ENCODE results near the gene FAM9A.
"Not testable (repeated sequence)": the region's sequence is repeated elsewhere in the genome, so short reads cannot be mapped to it uniquely, and the experiment has no call there.

The FAM9A gene

GRCh38 chrX:8805974-8806373 is 4.8 kb upstream of the FAM9A start:
- in situ Hi-C loops (cut with MboI; ENCODE audit: low sequenced_read_pairs) = loop anchor here (25.0 kb wide), 1 partner anchor 906 kb away; no protein-coding TSS in a partner anchor

- in situ Hi-C loops (cut with MboI; ENCODE audit: low sequenced_read_pairs) = loop anchor here (25.0 kb wide), 1 partner anchor 907 kb away; no protein-coding TSS in a partner anchor
Observed at GRCh38 chrX:8805046-8805445, 3.9 kb upstream of the FAM9A start.

GRCh38 chrX:8803326-8803725 is 2.1 kb upstream of the FAM9A start:
- in situ Hi-C loops (cut with MboI; ENCODE audit: low sequenced_read_pairs) = loop anchor here (25.0 kb wide), 1 partner anchor 909 kb away; no protein-coding TSS in a partner anchor

DNA sequence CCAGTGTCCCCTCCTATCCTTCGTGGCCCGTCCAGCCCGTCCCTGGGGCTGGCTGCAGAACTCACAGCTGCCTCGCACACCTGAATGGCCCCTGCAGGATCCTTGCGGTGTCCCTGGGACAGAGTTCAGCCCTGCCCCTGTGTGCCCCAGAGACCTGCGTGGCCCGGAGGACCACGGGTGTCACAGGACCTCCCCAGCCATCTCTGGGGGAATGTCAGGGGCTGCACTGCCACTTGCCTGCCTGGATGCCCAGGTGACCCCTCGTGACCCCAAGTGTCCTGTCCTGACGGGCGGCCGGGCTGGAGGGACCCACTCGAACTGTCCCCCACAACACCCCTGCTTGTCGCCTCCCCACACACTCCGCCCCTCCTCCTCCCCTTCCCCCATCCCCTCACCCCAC is 832 bp downstream of the FAM9A start:
- in situ Hi-C loops (cut with MboI; ENCODE audit: low sequenced_read_pairs) = loop anchor here (25.0 kb wide), 1 partner anchor 912 kb away; no protein-coding TSS in a partner anchor

DNA sequence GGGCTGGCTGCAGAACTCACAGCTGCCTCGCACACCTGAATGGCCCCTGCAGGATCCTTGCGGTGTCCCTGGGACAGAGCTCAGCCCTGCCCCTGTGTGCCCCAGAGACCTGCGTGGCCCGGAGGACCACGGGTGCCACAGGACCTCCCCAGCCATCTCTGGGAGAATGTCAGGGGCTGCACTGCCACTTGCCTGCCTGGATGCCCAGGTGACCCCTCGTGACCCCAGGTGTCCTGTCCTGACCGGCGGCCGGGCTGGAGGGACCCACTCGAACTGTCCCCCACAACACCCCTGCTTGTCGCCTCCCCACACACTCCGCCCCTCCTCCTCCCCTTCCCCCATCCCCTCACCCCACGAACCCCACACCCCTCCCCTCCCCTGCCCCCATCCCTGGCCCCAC is 1.9 kb downstream of the FAM9A start:
- in situ Hi-C loops (cut with MboI; ENCODE audit: low sequenced_read_pairs) = not testable (repeated sequence)

GRCh38 chrX:8798702-8799101 is 2.5 kb downstream of the FAM9A start:
- in situ Hi-C loops (cut with MboI; ENCODE audit: low sequenced_read_pairs) = not testable (repeated sequence)

DNA sequence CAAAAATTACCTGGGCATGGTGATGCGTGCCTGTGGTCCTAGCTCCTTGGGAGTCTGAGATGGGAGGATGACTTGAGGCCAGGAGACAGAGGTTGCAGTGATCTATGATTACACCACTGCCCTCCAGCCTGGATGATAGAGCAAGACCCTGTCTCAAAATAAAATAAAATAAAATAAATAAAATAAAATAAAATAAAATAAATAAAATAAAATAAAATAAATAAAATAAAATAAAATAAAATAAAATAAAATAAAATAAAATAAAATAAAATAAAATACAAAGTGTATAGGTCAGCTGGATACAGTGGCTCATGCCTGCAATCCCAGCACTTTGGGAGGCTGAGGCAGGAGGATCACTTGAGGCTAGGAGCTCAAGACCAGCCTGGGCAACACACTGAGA is 14.1 kb downstream of the FAM9A start:
- in situ Hi-C loops (cut with MboI; ENCODE audit: low sequenced_read_pairs) = not testable (repeated sequence)

DNA sequence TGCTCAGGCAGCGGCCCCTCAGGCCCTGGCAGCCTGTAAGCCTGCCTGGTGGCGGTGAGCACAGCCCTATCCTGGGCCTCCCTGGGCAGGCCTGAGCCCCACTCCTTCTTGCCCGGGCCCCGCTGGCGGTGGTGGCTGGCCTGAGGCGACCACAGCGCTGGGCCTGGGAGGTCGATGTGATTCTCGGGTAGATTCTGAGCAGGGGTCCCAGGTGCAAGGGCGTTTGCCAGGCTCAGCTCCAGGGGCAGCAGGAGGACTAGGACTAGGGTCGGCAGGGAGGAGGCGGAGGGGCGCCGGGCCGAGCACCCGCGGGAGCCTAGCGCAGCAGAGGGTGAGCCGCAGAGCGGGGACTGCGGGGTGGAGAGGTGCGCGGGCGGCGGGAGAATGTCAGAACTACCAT is 17.0 kb downstream of the FAM9A start:
- in situ Hi-C loops (cut with MboI; ENCODE audit: low sequenced_read_pairs) = no loop called here

- in situ Hi-C loops (cut with MboI; ENCODE audit: low sequenced_read_pairs) = no loop called here
Observed at GRCh38 chrX:8783714-8784098, 17.5 kb downstream of the FAM9A start.

- in situ Hi-C loops (cut with MboI; ENCODE audit: low sequenced_read_pairs) = no loop called here
Observed at GRCh38 chrX:8783097-8783713, 18.0 kb downstream of the FAM9A start.

GRCh38 chrX:8782595-8782994 is 18.6 kb downstream of the FAM9A start:
- in situ Hi-C loops (cut with MboI; ENCODE audit: low sequenced_read_pairs) = no loop called here

DNA sequence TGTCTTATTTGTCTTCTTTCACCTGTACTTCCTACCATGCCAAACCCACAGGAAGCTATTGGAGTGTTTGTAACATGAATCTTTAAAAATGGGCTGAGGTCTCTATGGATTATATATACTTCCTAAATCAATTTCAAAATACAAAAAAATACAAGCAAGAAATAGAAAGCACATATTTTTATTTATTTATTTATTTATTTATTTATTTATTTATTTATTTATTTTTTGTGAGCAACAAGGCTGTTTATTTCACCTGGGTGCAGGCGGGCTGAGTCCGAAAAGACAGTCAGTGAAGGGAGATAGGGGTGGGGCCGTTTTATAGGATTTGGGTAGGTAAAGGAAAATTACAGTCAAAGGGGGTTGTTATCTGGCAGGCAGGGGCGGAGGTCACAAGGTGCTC is 19.3 kb downstream of the FAM9A start:
- in situ Hi-C loops (cut with MboI; ENCODE audit: low sequenced_read_pairs) = not testable (repeated sequence)

DNA sequence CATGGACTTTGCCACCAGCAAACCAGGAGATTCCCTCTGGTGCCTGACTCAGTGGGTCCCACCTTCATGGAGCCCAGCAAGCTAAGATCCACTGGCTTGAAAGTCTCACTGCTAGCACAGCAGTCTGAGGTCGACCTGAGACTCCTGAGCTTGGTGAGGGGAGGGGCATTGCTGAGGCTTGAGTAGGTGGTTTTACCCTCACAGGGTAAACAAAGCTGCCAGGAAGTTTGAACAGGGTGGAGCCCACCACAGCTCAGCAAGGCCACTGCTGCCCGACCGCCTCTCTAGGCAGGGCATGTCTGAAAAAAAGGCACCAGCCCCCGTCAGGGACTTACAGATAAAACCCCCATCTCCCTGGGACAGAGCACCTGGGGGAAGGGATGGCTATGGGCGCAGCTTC is 28.1 kb downstream of the FAM9A start:
- in situ Hi-C loops (cut with MboI; ENCODE audit: low sequenced_read_pairs) = no loop called here

DNA sequence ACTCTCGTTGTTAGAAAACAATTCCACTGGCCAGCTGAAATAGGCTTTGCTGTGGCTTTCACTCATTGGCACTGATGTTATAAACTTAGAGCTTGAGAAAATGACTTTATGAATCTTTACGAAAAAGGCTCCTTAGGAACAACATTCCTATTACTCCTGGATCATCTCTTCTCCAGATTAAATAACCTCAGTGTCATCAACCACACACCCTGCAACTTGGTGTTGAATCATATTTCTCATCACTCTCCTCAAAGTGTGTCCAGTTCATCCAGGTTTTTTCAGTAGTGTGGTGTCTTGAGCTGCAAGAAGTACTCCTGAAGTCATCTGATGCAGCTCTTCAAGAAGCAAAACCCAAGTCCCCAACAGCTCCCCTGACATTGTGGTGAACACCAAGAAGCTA is 41.2 kb downstream of the FAM9A start:
- in situ Hi-C loops (cut with MboI; ENCODE audit: low sequenced_read_pairs) = no loop called here

DNA sequence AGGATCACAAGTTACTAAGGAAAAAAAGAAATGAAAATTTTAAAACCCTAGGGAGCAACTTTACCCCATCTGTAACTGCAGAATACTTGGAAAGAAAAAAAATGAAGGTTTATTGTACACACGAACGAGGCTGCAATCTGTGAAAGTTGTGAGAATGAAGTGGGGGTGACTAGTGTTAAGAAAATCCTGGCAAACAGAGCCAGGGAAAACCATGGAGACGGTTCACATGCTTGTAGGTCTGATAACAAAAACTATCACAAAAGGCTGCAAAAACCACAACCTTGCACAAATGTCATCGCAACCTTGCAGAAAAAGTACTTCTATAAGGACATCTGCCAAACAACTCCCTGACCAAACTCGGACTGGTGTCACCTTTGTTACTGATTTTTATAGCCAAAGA is 42.5 kb downstream of the FAM9A start:
- in situ Hi-C loops (cut with MboI; ENCODE audit: low sequenced_read_pairs) = not testable (repeated sequence)

DNA sequence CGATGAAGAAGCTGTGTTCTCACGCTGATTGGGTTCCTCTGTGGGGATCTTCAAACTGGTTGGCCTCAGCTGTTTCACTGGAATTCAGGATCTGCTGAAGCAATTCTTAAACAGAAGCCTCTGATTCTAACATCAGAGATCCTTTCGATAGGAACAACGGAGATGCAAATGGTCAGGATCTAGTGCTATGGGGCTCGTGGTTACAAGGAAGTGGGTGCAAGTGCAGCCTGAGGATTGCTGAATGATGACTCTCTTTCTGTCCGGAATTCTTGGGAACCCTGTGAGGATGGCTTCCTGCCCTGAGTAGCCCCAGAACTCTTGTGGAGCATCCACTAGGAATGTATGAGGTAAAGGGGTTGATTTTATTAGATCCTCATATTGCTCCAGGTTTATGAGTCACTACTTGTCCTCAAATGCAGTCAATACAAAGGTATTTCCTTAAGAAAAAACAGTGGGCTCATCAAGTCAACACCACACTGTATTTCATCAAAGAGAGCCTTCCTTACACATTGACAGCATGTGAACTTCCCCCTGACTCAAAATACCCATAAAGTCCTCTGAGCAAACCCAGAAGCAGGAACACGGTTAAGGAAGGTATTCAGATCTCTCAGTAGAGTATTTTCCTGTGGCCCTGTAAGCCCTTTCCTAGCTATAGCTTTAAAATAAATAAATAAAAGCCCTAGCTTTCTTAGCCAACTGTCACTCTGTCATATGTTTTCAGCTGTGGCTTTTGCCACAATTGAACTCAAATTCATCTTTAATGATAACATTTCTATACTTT is 43.4 kb downstream of the FAM9A start:
- in situ Hi-C loops (cut with MboI; ENCODE audit: low sequenced_read_pairs) = not testable (repeated sequence)

DNA sequence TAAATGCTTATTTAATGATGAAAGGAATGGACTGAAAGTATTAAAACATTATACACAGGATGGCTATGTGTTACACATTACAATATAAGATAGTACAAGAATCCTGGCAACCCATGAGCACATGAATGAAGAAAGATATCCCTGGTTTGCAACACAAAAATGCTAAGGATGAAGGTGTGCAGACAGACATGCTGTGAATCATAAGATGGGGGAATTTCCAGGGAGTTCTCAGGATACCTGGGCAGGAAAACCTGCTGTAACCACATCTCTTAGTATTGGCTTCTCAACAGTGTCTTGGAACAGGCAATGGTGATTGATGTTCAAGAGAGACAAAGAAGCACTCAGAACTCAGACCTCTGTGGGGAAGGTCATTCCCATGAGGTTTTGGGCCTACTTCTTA is 45.4 kb downstream of the FAM9A start:
- in situ Hi-C loops (cut with MboI; ENCODE audit: low sequenced_read_pairs) = no loop called here

DNA sequence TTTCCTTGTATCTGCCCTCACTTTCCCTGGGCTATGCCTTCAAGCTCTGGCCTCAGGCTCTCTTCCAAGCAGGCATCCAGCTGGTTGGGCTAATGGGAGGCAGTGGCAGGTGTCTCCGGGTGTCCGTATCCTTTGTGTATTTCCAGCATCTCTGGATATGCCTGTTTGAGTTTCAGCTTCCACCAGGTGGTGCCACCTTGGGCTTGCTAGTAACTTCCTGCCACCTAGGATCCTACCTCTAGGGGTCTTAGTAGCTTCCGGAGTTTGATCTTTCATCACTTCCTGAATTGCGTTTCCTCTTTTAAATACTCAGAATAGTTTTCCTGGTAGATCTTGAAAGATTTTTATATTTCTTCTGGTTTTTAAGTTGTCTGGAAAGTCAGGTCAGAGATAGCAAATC is 46.1 kb downstream of the FAM9A start:
- in situ Hi-C loops (cut with MboI; ENCODE audit: low sequenced_read_pairs) = no loop called here

DNA sequence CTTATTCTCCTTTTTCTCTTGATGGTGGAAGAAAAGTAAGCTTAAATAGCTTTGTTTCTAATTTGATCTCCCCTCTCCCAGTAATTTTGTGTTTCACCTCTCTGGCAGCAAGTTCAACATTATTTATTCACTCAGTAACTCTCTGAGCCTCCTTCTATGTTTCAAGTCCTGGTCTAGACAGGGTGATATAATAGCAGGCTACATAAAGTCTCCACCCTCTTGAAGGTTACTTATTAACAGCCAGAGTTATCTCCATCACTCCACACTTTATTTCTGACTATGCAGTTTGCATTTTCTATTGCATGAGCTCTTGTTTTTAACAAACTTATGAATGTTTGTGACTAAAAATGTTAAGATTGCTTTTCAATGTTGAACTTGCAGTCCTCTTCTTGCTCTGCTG is 51.5 kb downstream of the FAM9A start:
- in situ Hi-C loops (cut with MboI; ENCODE audit: low sequenced_read_pairs) = loop anchor here (25.0 kb wide), 1 partner anchor 762 kb away; no protein-coding TSS in a partner anchor

- in situ Hi-C loops (cut with MboI; ENCODE audit: low sequenced_read_pairs) = loop anchor here (25.0 kb wide), 1 partner anchor 762 kb away; no protein-coding TSS in a partner anchor
Observed at GRCh38 chrX:8748855-8749254, 52.3 kb downstream of the FAM9A start.

DNA sequence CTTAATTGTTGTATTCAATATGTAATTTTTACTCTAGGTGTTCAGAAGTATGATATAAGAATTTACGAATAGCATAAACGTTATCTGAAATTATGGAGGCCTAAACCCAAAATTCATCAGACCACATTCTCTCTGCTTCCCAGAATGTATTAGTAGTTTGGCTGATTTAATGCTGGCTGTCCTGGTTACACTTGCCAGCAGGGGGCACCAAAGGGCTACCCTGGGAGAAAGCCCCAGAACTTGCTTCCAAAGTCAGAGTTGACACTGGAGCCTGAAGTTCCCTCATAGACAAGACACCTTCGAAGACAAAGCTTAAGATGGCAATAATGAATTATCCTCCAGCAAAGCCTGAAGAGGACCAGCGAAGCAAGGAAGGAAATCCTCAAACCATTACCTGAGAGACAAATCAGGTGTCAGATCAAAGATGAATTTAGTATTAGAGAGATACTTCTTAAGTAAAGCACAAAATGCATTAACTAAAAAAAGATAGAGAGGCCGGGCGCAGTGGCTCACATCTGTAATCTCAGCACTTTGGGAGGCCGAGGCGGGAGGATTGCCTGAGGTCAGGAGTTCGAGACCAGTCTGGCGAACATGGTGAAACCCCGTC is 58.0 kb downstream of the FAM9A start:
- in situ Hi-C loops (cut with MboI; ENCODE audit: low sequenced_read_pairs) = loop anchor here (25.0 kb wide), 1 partner anchor 756 kb away; no protein-coding TSS in a partner anchor

DNA sequence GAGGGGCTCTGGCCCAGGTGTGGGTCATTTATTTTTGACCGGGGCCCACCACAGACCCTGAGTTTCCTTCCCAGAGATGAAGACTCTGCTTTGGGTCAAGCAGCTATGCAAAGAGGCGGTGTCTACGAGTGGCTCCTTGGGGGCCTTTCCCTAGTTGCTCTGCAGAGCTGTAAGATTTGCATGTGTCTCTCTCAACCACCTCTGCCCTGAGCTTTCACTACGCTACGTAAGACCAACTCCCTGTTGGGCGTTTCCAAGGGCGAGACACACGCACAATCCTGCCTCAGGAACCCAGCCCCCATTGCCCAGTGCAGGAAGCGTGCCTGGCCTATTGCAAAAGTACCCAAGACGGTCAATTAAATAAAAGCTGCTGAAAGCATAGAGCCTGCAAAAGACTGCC is 59.2 kb downstream of the FAM9A start:
- in situ Hi-C loops (cut with MboI; ENCODE audit: low sequenced_read_pairs) = loop anchor here (25.0 kb wide), 1 partner anchor 755 kb away; no protein-coding TSS in a partner anchor
